GM23338 (cell line): ENCODE data around the gene MRTFA. TPM values are rescaled to one million over a fixed set of nuclear protein-coding genes. Genes with fewer than 3 reads are reported as not detected.
"Not testable (repeated sequence)": the region's sequence is repeated elsewhere in the genome, so short reads cannot be mapped to it uniquely, and the experiment has no call there.

ENCODE experiments used
- ATAC-seq: fragments of 200-7000 bp; cut with Tn5 transposase; 3 replicates; pipeline ENCODE4 v1.9.1; 2020
- DNase-seq: peaks from one replicate; pipeline ENCODE4 v3.0.0-alpha.2; 2015; ENCODE audit warnings: low spot score
- H2AFZ ChIP-seq: fragments of 200-600 bp; sonication (generic); 2 replicates; pipeline ENCODE4 v1.8.0; 2016; ENCODE audit warnings: antibody characterized with exemption, mild to moderate bottlenecking, moderate library complexity
- H3F3A ChIP-seq: fragments of 200-600 bp; sonication (generic); replicated peaks from 2 replicates; pipeline ENCODE4 v1.8.0; 2017; ENCODE audit warnings: antibody characterized with exemption, mixed run types, low read depth
- H3K27ac ChIP-seq: fragments of 200-600 bp; sonication (generic); 2 replicates; pipeline ENCODE4 v1.6.1; 2016; ENCODE audit warnings: low read depth
- H3K27me3 ChIP-seq: fragments of 200-600 bp; sonication (generic); 2 replicates; pipeline ENCODE4 v1.8.0; 2016; ENCODE audit warnings: mild to moderate bottlenecking, mixed run types, moderate library complexity; ENCODE audit not compliant: insufficient read depth
- H3K36me3 ChIP-seq: fragments of 200-600 bp; sonication (generic); 2 replicates; pipeline ENCODE4 v1.8.0; 2016; ENCODE audit warnings: mild to moderate bottlenecking; ENCODE audit not compliant: insufficient read depth
- H3K4me1 ChIP-seq: fragments of 200-600 bp; sonication (generic); 2 replicates; pipeline ENCODE4 v1.8.0; 2016; ENCODE audit warnings: mild to moderate bottlenecking, moderate library complexity; ENCODE audit not compliant: insufficient read depth
- H3K4me2 ChIP-seq: fragments of 200-600 bp; sonication (generic); 2 replicates; pipeline ENCODE4 v1.7.1; 2017; ENCODE audit warnings: mixed run types
- H3K4me3 ChIP-seq: fragments of 200-600 bp; sonication (generic); 2 replicates; pipeline ENCODE4 v1.6.1; 2016; ENCODE audit warnings: mixed run types
- H3K79me2 ChIP-seq: fragments of 200-600 bp; sonication (generic); replicated peaks from 2 replicates; pipeline ENCODE4 v1.8.0; 2017; ENCODE audit warnings: mild to moderate bottlenecking; ENCODE audit not compliant: insufficient read depth
- H3K9me2 ChIP-seq: fragments of 200-600 bp; sonication (generic); 2 replicates; pipeline ENCODE4 v1.8.0; 2017; ENCODE audit not compliant: insufficient read depth
- H4K20me1 ChIP-seq: fragments of 200-600 bp; sonication (generic); replicated peaks from 2 replicates; pipeline ENCODE4 v1.8.0; 2017; ENCODE audit warnings: mild to moderate bottlenecking; ENCODE audit not compliant: insufficient read depth
- H3K27ac Mint-ChIP-seq: 2 replicates; pipeline ENCODE4 v1.8.0; 2020; ENCODE audit warnings: inconsistent platforms, mild to moderate bottlenecking, moderate library complexity, mixed read lengths
- H3K27me3 Mint-ChIP-seq: 3 replicates; pipeline ENCODE4 v1.8.0; 2022; ENCODE audit warnings: low read depth, mild to moderate bottlenecking, moderate library complexity, mixed read lengths, inconsistent platforms; ENCODE audit not compliant: insufficient read depth, poor library complexity
- H3K36me3 Mint-ChIP-seq: 3 replicates; pipeline ENCODE4 v1.8.0; 2021; ENCODE audit warnings: low read depth, mild to moderate bottlenecking, inconsistent platforms, moderate library complexity, mixed read lengths
- H3K4me1 Mint-ChIP-seq: 3 replicates; pipeline ENCODE4 v1.8.0; 2020; ENCODE audit warnings: mild to moderate bottlenecking, inconsistent platforms, mixed read lengths
- H3K4me3 Mint-ChIP-seq: 3 replicates; pipeline ENCODE4 v1.8.0; 2021; ENCODE audit warnings: moderate library complexity, mild to moderate bottlenecking, inconsistent platforms, mixed read lengths
- H3K9me3 Mint-ChIP-seq: 3 replicates; pipeline ENCODE4 v1.8.0; 2020; ENCODE audit warnings: moderate library complexity, mild to moderate bottlenecking, inconsistent platforms, mixed read lengths
- EZH2 ChIP-seq: fragments of 200-600 bp; sonication (generic); IDR thresholded peaks from one replicate; pipeline ENCODE4 v1.8.0; 2017; ENCODE audit warnings: antibody characterized with exemption, mild to moderate bottlenecking, low read depth; ENCODE audit not compliant: unreplicated experiment
- JUNB ChIP-seq: IDR thresholded peaks from one replicate; pipeline ENCODE4 v1.6.1; 2016; ENCODE audit warnings: antibody characterized with exemption; ENCODE audit not compliant: unreplicated experiment
- REST ChIP-seq: IDR thresholded peaks from one replicate; pipeline ENCODE4 v1.6.1; 2018; ENCODE audit warnings: antibody characterized with exemption; ENCODE audit not compliant: unreplicated experiment
- ZNF331 ChIP-seq: fragments of 250-450 bp; sonication (Bioruptor Pico); IDR thresholded peaks from 2 replicates; pipeline ENCODE4 v1.5.0; 2020; ENCODE audit warnings: low read depth, mild to moderate bottlenecking, moderate library complexity
- polyA plus RNA-seq: library from polyadenylated mRNA; unstranded; fragments of >200 nt; fragmentation: Nextera tagmentation; extraction: Ambion mirVana; gene quantifications from 2 replicates; pipeline ENCODE4 v1.2.1, GENCODE V29; 2016
- total RNA-seq: library from RNA; depleted of rRNA; stranded (reverse); fragments of >200 nt; shearing (Covaris generic); gene quantifications from 2 replicates; pipeline ENCODE4 v1.2.3, GENCODE V29; 2014
- TF ChIP-seq, protein P1 (sequence below): fragments of 250-450 bp; sonication (Bioruptor Pico); IDR thresholded peaks from 2 replicates; pipeline ENCODE4 v1.5.0; 2020; ENCODE audit warnings: mild to moderate bottlenecking, moderate library complexity
- TF ChIP-seq, protein P2 (sequence below): IDR thresholded peaks from 2 replicates; pipeline ENCODE4 v1.6.1; 2016; ENCODE audit warnings: antibody characterized with exemption

Gene MRTFA
- total and polyA plus RNA-seq, 2 experiments from 2014 or later, result 18.1 to 92.4 TPM

- ATAC-seq (no peak), DNase-seq (no peak)
- peaks cover 31% of the 10 kb centered on the region for H3K4me1 Mint-ChIP-seq
- H3K4me1 ChIP-seq, result peaks cover 22% of the 10 kb centered on the region
- no peaks in the 10 kb centered on the region for H4K20me1 ChIP-seq
- no peaks in the 10 kb centered on the region for H3K36me3 ChIP-seq
- H3K36me3 Mint-ChIP-seq, result peaks cover 33% of the 10 kb centered on the region
- H3F3A ChIP-seq, result no peaks in the 10 kb centered on the region
- H3K27me3 ChIP-seq, result no peaks in the 10 kb centered on the region
- no peak overlapping the region for H2AFZ ChIP-seq
- no peak overlapping the region for H3K4me3 ChIP-seq
- peaks cover 35% of the 10 kb centered on the region for H3K79me2 ChIP-seq
- no peak overlapping the region for H3K4me2 ChIP-seq
- no peak overlapping the region for H3K4me3 Mint-ChIP-seq
- H3K9me2 ChIP-seq, result peaks cover 9% of the 10 kb centered on the region; the same call in 1 of the 2 replicates
- H3K27ac Mint-ChIP-seq, result no peak overlapping the region
- H3K27me3 Mint-ChIP-seq, result peaks cover 8% of the 10 kb centered on the region
- peak overlapping the region; percentile 35; the same call in 1 of the 2 replicates for H3K27ac ChIP-seq
- peaks cover 16% of the 10 kb centered on the region for H3K9me3 Mint-ChIP-seq
- TF ChIP-seq EZH2 (no peak), JUNB (no peak), REST (no peak), ZNF331 (CRISPR knock-in tag) (no peak)
- TF ChIP-seq, protein P1, sequence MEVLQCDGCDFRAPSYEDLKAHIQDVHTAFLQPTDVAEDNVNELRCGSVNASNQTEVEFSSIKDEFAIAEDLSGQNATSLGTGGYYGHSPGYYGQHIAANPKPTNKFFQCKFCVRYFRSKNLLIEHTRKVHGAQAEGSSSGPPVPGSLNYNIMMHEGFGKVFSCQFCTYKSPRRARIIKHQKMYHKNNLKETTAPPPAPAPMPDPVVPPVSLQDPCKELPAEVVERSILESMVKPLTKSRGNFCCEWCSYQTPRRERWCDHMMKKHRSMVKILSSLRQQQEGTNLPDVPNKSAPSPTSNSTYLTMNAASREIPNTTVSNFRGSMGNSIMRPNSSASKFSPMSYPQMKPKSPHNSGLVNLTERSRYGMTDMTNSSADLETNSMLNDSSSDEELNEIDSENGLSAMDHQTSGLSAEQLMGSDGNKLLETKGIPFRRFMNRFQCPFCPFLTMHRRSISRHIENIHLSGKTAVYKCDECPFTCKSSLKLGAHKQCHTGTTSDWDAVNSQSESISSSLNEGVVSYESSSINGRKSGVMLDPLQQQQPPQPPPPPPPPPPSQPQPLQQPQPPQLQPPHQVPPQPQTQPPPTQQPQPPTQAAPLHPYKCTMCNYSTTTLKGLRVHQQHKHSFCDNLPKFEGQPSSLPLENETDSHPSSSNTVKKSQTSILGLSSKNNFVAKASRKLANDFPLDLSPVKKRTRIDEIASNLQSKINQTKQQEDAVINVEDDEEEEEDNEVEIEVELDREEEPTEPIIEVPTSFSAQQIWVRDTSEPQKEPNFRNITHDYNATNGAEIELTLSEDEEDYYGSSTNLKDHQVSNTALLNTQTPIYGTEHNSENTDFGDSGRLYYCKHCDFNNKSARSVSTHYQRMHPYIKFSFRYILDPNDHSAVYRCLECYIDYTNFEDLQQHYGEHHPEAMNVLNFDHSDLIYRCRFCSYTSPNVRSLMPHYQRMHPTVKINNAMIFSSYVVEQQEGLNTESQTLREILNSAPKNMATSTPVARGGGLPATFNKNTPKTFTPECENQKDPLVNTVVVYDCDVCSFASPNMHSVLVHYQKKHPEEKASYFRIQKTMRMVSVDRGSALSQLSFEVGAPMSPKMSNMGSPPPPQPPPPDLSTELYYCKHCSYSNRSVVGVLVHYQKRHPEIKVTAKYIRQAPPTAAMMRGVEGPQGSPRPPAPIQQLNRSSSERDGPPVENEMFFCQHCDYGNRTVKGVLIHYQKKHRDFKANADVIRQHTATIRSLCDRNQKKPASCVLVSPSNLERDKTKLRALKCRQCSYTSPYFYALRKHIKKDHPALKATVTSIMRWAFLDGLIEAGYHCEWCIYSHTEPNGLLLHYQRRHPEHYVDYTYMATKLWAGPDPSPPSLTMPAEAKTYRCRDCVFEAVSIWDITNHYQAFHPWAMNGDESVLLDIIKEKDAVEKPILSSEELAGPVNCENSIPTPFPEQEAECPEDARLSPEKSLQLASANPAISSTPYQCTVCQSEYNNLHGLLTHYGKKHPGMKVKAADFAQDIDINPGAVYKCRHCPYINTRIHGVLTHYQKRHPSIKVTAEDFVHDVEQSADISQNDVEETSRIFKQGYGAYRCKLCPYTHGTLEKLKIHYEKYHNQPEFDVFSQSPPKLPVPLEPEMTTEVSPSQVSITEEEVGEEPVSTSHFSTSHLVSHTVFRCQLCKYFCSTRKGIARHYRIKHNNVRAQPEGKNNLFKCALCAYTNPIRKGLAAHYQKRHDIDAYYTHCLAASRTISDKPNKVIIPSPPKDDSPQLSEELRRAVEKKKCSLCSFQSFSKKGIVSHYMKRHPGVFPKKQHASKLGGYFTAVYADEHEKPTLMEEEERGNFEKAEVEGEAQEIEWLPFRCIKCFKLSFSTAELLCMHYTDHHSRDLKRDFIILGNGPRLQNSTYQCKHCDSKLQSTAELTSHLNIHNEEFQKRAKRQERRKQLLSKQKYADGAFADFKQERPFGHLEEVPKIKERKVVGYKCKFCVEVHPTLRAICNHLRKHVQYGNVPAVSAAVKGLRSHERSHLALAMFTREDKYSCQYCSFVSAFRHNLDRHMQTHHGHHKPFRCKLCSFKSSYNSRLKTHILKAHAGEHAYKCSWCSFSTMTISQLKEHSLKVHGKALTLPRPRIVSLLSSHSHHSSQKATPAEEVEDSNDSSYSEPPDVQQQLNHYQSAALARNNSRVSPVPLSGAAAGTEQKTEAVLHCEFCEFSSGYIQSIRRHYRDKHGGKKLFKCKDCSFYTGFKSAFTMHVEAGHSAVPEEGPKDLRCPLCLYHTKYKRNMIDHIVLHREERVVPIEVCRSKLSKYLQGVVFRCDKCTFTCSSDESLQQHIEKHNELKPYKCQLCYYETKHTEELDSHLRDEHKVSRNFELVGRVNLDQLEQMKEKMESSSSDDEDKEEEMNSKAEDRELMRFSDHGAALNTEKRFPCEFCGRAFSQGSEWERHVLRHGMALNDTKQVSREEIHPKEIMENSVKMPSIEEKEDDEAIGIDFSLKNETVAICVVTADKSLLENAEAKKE (CRISPR knock-in tag), result no peak
- TF ChIP-seq, protein P2, sequence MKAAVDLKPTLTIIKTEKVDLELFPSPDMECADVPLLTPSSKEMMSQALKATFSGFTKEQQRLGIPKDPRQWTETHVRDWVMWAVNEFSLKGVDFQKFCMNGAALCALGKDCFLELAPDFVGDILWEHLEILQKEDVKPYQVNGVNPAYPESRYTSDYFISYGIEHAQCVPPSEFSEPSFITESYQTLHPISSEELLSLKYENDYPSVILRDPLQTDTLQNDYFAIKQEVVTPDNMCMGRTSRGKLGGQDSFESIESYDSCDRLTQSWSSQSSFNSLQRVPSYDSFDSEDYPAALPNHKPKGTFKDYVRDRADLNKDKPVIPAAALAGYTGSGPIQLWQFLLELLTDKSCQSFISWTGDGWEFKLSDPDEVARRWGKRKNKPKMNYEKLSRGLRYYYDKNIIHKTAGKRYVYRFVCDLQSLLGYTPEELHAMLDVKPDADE, result no peak
These were observed 79.9 kb downstream of the MRTFA start for GRCh38 chr22:40556641-40557040.

- not testable (repeated sequence) for H3K27ac ChIP-seq, H2AFZ ChIP-seq, ATAC-seq, H3K4me3 ChIP-seq, H4K20me1 ChIP-seq, H3K27ac Mint-ChIP-seq, DNase-seq, H3K4me3 Mint-ChIP-seq, H3F3A ChIP-seq, H3K36me3 ChIP-seq, H3K27me3 Mint-ChIP-seq, H3K27me3 ChIP-seq, H3K4me2 ChIP-seq, H3K9me2 ChIP-seq
- peaks cover 18% of the 10 kb centered on the region for H3K79me2 ChIP-seq
- Mint-ChIP-seq H3K9me3 (peaks cover 16% of the 10 kb centered on the region), H3K4me1 (peaks cover 28% of the 10 kb centered on the region), H3K36me3 (peaks cover 37% of the 10 kb centered on the region)
- H3K4me1 ChIP-seq, result peaks cover 22% of the 10 kb centered on the region
These were observed 82.5 kb downstream of the MRTFA start for GRCh38 chr22:40554023-40554422.
